Measurements from ENCODE around the gene PSAPL1. TPM values are rescaled to one million over a fixed set of nuclear protein-coding genes. Genes with fewer than 3 reads are reported as not detected.

The PSAPL1 gene
- total RNA-seq, 1 donor from 2014 or later: 1.3 TPM

GRCh38 chr4:7390336-7390735 lies 44.4 kb downstream of the PSAPL1 start:
- Mint-ChIP-seq H3K4me1 (ENCODE audit: unreplicated experiment) (peaks cover 28% of the 10 kb centered on the region), H3K4me3 (no peak overlapping the region), H3K27ac (no peak overlapping the region), H3K36me3 (no peaks in the 10 kb centered on the region), H3K27me3 (no peaks in the 10 kb centered on the region), H3K9me3 (no peaks in the 10 kb centered on the region)
- no peak for TF ChIP-seq CTCF (conservative IDR thresholded peaks at IDR 0.05)
- DNase-seq (ENCODE audit: extremely low spot score, unreplicated experiment): peak; percentile 40

- H3K4me1 Mint-ChIP-seq (ENCODE audit: unreplicated experiment): peaks cover 24% of the 10 kb centered on the region
- H3K4me3 Mint-ChIP-seq: no peak overlapping the region
- H3K27ac Mint-ChIP-seq: no peak overlapping the region
- no peaks in the 10 kb centered on the region for H3K36me3 Mint-ChIP-seq
- peak; percentile 47 for DNase-seq (ENCODE audit: extremely low spot score, unreplicated experiment)
- no peaks in the 10 kb centered on the region for H3K27me3 Mint-ChIP-seq
- H3K9me3 Mint-ChIP-seq: no peaks in the 10 kb centered on the region
- no peak for TF ChIP-seq CTCF (conservative IDR thresholded peaks at IDR 0.05)
These were observed 45.0 kb downstream of the PSAPL1 start for GRCh38 chr4:7389719-7390118.

- H3K4me1 Mint-ChIP-seq (ENCODE audit: unreplicated experiment): peaks cover 24% of the 10 kb centered on the region
- H3K9me3 Mint-ChIP-seq: no peaks in the 10 kb centered on the region
- no peaks in the 10 kb centered on the region for H3K36me3 Mint-ChIP-seq
- H3K27me3 Mint-ChIP-seq: no peaks in the 10 kb centered on the region
- TF ChIP-seq CTCF (conservative IDR thresholded peaks at IDR 0.05): no peak
- DNase-seq (ENCODE audit: extremely low spot score, unreplicated experiment): peak; percentile 56
- H3K27ac Mint-ChIP-seq: no peak overlapping the region
- H3K4me3 Mint-ChIP-seq: no peak overlapping the region
These were observed 45.5 kb downstream of the PSAPL1 start for GRCh38 chr4:7389101-7389701.

- TF ChIP-seq CTCF (conservative IDR thresholded peaks at IDR 0.05): no peak
- peak; percentile 56 for DNase-seq (ENCODE audit: extremely low spot score, unreplicated experiment)
- H3K9me3 Mint-ChIP-seq: no peaks in the 10 kb centered on the region
- H3K36me3 Mint-ChIP-seq: no peaks in the 10 kb centered on the region
- no peaks in the 10 kb centered on the region for H3K27me3 Mint-ChIP-seq
- H3K4me1 Mint-ChIP-seq (ENCODE audit: unreplicated experiment): peaks cover 19% of the 10 kb centered on the region
- no peak overlapping the region for H3K27ac Mint-ChIP-seq
- no peak overlapping the region for H3K4me3 Mint-ChIP-seq
These were observed 46.1 kb downstream of the PSAPL1 start for GRCh38 chr4:7388627-7389026.

- peak; percentile 40 for DNase-seq (ENCODE audit: extremely low spot score, unreplicated experiment)
- no peaks in the 10 kb centered on the region for H3K27me3 Mint-ChIP-seq
- no peak for TF ChIP-seq CTCF (conservative IDR thresholded peaks at IDR 0.05)
- no peak overlapping the region for H3K27ac Mint-ChIP-seq
- H3K4me3 Mint-ChIP-seq: no peak overlapping the region
- no peaks in the 10 kb centered on the region for H3K36me3 Mint-ChIP-seq
- H3K9me3 Mint-ChIP-seq: no peaks in the 10 kb centered on the region
- H3K4me1 Mint-ChIP-seq (ENCODE audit: unreplicated experiment): peaks cover 12% of the 10 kb centered on the region
These were observed 46.8 kb downstream of the PSAPL1 start for GRCh38 chr4:7387925-7388324.

Measured in type B pancreatic cell (in vitro differentiated cells).